GM10266 (cell line): ENCODE results near the gene ZDHHC20.
A peak's percentile ranks its signal among the peaks of the same experiment; 100 is the strongest.

Experiments
- DNase-seq: peaks from one replicate; pipeline ENCODE4 v3.0.0; 2012; ENCODE audit errors: extremely low spot score
- CTCF ChIP-seq: IDR thresholded peaks from 2 replicates; pipeline ENCODE4 v1.5.1; 2012; ENCODE audit warnings: mild to moderate bottlenecking, low read depth; ENCODE audit not compliant: control insufficient read depth, insufficient read depth; ENCODE audit errors: missing control alignments

ZDHHC20 gene

GRCh38 chr13:21461131-21461530, 2.0 kb upstream of the ZDHHC20 start:
- DNase-seq = no peak
- no peak for TF ChIP-seq CTCF

GRCh38 chr13:21458451-21458812, 671 bp downstream of the ZDHHC20 start:
- TF ChIP-seq CTCF = no peak
- DNase-seq = peak; percentile 75

GRCh38 chr13:21453387-21454081, 5.6 kb downstream of the ZDHHC20 start:
- no peak for TF ChIP-seq CTCF
- no peak for DNase-seq

GRCh38 chr13:21450936-21451335, 8.2 kb downstream of the ZDHHC20 start:
- no peak for DNase-seq
- no peak for TF ChIP-seq CTCF

GRCh38 chr13:21446656-21447055, 12.4 kb downstream of the ZDHHC20 start:
- no peak for TF ChIP-seq CTCF
- DNase-seq = no peak

GRCh38 chr13:21445759-21446158, 13.3 kb downstream of the ZDHHC20 start:
- TF ChIP-seq CTCF = no peak
- no peak for DNase-seq

GRCh38 chr13:21443171-21443570, 15.9 kb downstream of the ZDHHC20 start:
- no peak for TF ChIP-seq CTCF
- DNase-seq = no peak
